Stimulated activated naive CD8-positive, alpha-beta T cell treated with anti-CD3 and anti-CD28 coated beads, Interleukin-15, Interleukin-2, amounts not matched to agents 100 ng/mL and 50 ng/mL, for 24 hours (primary cell): ENCODE data around the gene LMX1B.

Experiments
- H3K27ac Mint-ChIP-seq: one replicate; pipeline ENCODE4 v1.8.0; 2021; ENCODE audit warnings: mild to moderate bottlenecking, mixed read lengths
- H3K27me3 Mint-ChIP-seq: one replicate; pipeline ENCODE4 v1.8.0; 2021; ENCODE audit warnings: mixed read lengths
- H3K36me3 Mint-ChIP-seq: one replicate; pipeline ENCODE4 v1.8.0; 2021; ENCODE audit warnings: low read depth, mixed read lengths
- H3K4me1 Mint-ChIP-seq: one replicate; pipeline ENCODE4 v1.8.0; 2021; ENCODE audit warnings: low read depth, mixed read lengths
- H3K4me3 Mint-ChIP-seq: one replicate; pipeline ENCODE4 v1.8.0; 2021; ENCODE audit warnings: mild to moderate bottlenecking, mixed read lengths
- H3K9me3 Mint-ChIP-seq: one replicate; pipeline ENCODE4 v1.8.0; 2021; ENCODE audit warnings: mixed read lengths

The LMX1B gene

GRCh38 chr9:126692759-126693427 lies 79.2 kb downstream of the LMX1B start:
- Mint-ChIP-seq H3K4me3 (no peak overlapping the region), H3K27ac (no peak overlapping the region), H3K27me3 (peaks cover 18% of the 10 kb centered on the region), H3K9me3 (no peaks in the 10 kb centered on the region), H3K36me3 (no peaks in the 10 kb centered on the region), H3K4me1 (no peaks in the 10 kb centered on the region)

- Mint-ChIP-seq H3K36me3 (no peaks in the 10 kb centered on the region), H3K27ac (no peak overlapping the region), H3K4me3 (no peak overlapping the region), H3K4me1 (no peaks in the 10 kb centered on the region), H3K9me3 (no peaks in the 10 kb centered on the region), H3K27me3 (peaks cover 18% of the 10 kb centered on the region)
These were observed 79.8 kb downstream of the LMX1B start for GRCh38 chr9:126693428-126693944.

GRCh38 chr9:126694206-126695081 lies 80.7 kb downstream of the LMX1B start:
- Mint-ChIP-seq H3K36me3 (no peaks in the 10 kb centered on the region), H3K27ac (no peak overlapping the region), H3K4me3 (no peak overlapping the region), H3K9me3 (no peaks in the 10 kb centered on the region), H3K27me3 (peaks cover 15% of the 10 kb centered on the region), H3K4me1 (no peaks in the 10 kb centered on the region)

- Mint-ChIP-seq H3K36me3 (no peaks in the 10 kb centered on the region), H3K9me3 (no peaks in the 10 kb centered on the region), H3K27ac (no peak overlapping the region), H3K4me1 (no peaks in the 10 kb centered on the region), H3K27me3 (peaks cover 9% of the 10 kb centered on the region), H3K4me3 (no peak overlapping the region)
These were observed 81.5 kb downstream of the LMX1B start for GRCh38 chr9:126695186-126695585.

GRCh38 chr9:126695701-126696400 lies 82.1 kb downstream of the LMX1B start:
- H3K36me3 Mint-ChIP-seq: no peaks in the 10 kb centered on the region
- H3K4me3 Mint-ChIP-seq: no peak overlapping the region
- H3K9me3 Mint-ChIP-seq: no peaks in the 10 kb centered on the region
- no peaks in the 10 kb centered on the region for H3K4me1 Mint-ChIP-seq
- H3K27ac Mint-ChIP-seq: no peak overlapping the region
- H3K27me3 Mint-ChIP-seq: peaks cover 7% of the 10 kb centered on the region

- Mint-ChIP-seq H3K4me3 (no peak overlapping the region), H3K27ac (no peak overlapping the region), H3K9me3 (no peaks in the 10 kb centered on the region), H3K4me1 (no peaks in the 10 kb centered on the region), H3K36me3 (no peaks in the 10 kb centered on the region), H3K27me3 (peaks cover 14% of the 10 kb centered on the region)
These were observed 82.8 kb downstream of the LMX1B start for GRCh38 chr9:126696401-126697145.

GRCh38 chr9:126697330-126697729 lies 83.6 kb downstream of the LMX1B start:
- Mint-ChIP-seq H3K4me1 (no peaks in the 10 kb centered on the region), H3K9me3 (no peaks in the 10 kb centered on the region), H3K27me3 (peaks cover 19% of the 10 kb centered on the region), H3K36me3 (no peaks in the 10 kb centered on the region), H3K4me3 (no peak overlapping the region), H3K27ac (no peak overlapping the region)

GRCh38 chr9:126698251-126698650 lies 84.5 kb downstream of the LMX1B start:
- Mint-ChIP-seq H3K9me3 (no peaks in the 10 kb centered on the region), H3K27ac (no peak overlapping the region), H3K4me3 (no peak overlapping the region), H3K27me3 (peaks cover 24% of the 10 kb centered on the region), H3K4me1 (no peaks in the 10 kb centered on the region), H3K36me3 (no peaks in the 10 kb centered on the region)

GRCh38 chr9:126698756-126699155 lies 85.0 kb downstream of the LMX1B start:
- no peak overlapping the region for H3K27ac Mint-ChIP-seq
- no peaks in the 10 kb centered on the region for H3K9me3 Mint-ChIP-seq
- H3K36me3 Mint-ChIP-seq: no peaks in the 10 kb centered on the region
- no peak overlapping the region for H3K4me3 Mint-ChIP-seq
- H3K4me1 Mint-ChIP-seq: no peaks in the 10 kb centered on the region
- H3K27me3 Mint-ChIP-seq: peaks cover 27% of the 10 kb centered on the region

GRCh38 chr9:126699401-126699881 lies 85.7 kb downstream of the LMX1B start:
- Mint-ChIP-seq H3K27me3 (peaks cover 33% of the 10 kb centered on the region), H3K9me3 (no peaks in the 10 kb centered on the region), H3K36me3 (no peaks in the 10 kb centered on the region), H3K4me3 (no peak overlapping the region), H3K27ac (no peak overlapping the region), H3K4me1 (peaks cover 2% of the 10 kb centered on the region)

- no peak overlapping the region for H3K27ac Mint-ChIP-seq
- H3K9me3 Mint-ChIP-seq: no peaks in the 10 kb centered on the region
- H3K36me3 Mint-ChIP-seq: no peaks in the 10 kb centered on the region
- peaks cover 11% of the 10 kb centered on the region for H3K4me1 Mint-ChIP-seq
- peaks cover 39% of the 10 kb centered on the region for H3K27me3 Mint-ChIP-seq
- no peak overlapping the region for H3K4me3 Mint-ChIP-seq
These were observed 86.6 kb downstream of the LMX1B start for GRCh38 chr9:126700296-126700695.

GRCh38 chr9:126700903-126701812 lies 87.4 kb downstream of the LMX1B start:
- H3K27me3 Mint-ChIP-seq: peaks cover 41% of the 10 kb centered on the region

GRCh38 chr9:126701813-126702140 lies 88.0 kb downstream of the LMX1B start:
- no peak overlapping the region for H3K27ac Mint-ChIP-seq
- H3K4me3 Mint-ChIP-seq: no peak overlapping the region
- H3K36me3 Mint-ChIP-seq: no peaks in the 10 kb centered on the region
- H3K27me3 Mint-ChIP-seq: peaks cover 41% of the 10 kb centered on the region
- peaks cover 15% of the 10 kb centered on the region for H3K4me1 Mint-ChIP-seq
- H3K9me3 Mint-ChIP-seq: no peaks in the 10 kb centered on the region

More at GRCh38 chr9:126700903-126701812, 87.4 kb downstream of the LMX1B start:
- H3K4me3 Mint-ChIP-seq: no peak overlapping the region
- no peak overlapping the region for H3K27ac Mint-ChIP-seq
- no peaks in the 10 kb centered on the region for H3K36me3 Mint-ChIP-seq
- H3K4me1 Mint-ChIP-seq: peaks cover 15% of the 10 kb centered on the region
- H3K9me3 Mint-ChIP-seq: no peaks in the 10 kb centered on the region
